ENCODE results near the gene SYTL5. TPM values are rescaled to one million over a fixed set of nuclear protein-coding genes. Genes with fewer than 3 reads are reported as not detected.

SYTL5 gene
- total and polyA plus RNA-seq, 2 experiments from 2014 or later: 0.23 to 0.35 TPM

- Histone ChIP-seq H2AFZ (no peak overlapping the region), H3F3A (replicated peaks; ENCODE audit: low read depth) (no peaks in the 10 kb centered on the region), H4K20me1 (replicated peaks; ENCODE audit: insufficient read depth) (no peaks in the 10 kb centered on the region), H3K4me1 (ENCODE audit: insufficient read depth) (no peaks in the 10 kb centered on the region), H3K4me3 (no peak overlapping the region), H3K9me2 (ENCODE audit: insufficient read depth) (no peaks in the 10 kb centered on the region), H3K36me3 (ENCODE audit: insufficient read depth) (no peaks in the 10 kb centered on the region), H3K79me2 (replicated peaks; ENCODE audit: insufficient read depth) (no peaks in the 10 kb centered on the region), H3K4me2 (no peak overlapping the region), H3K27me3 (ENCODE audit: insufficient read depth) (no peaks in the 10 kb centered on the region), H3K27ac (ENCODE audit: low read depth) (no peak overlapping the region)
- H3K9me3 Mint-ChIP-seq: no peaks in the 10 kb centered on the region; the same call in 2 of the 3 replicates
- peaks cover 2% of the 10 kb centered on the region; the same call in 1 of the 3 replicates for H3K4me1 Mint-ChIP-seq
- DNase-seq (ENCODE audit: low spot score) (no peak), ATAC-seq (no peak)
- TF ChIP-seq POLR2AphosphoS5 (IDR thresholded peaks at IDR 0.05; ENCODE audit: low read depth) (no peak), ZNF462 (CRISPR knock-in tag; IDR thresholded peaks at IDR 0.05) (no peak), REST (IDR thresholded peaks at IDR 0.05; ENCODE audit: unreplicated experiment) (no peak), CTCF (conservative IDR thresholded peaks at IDR 0.05; ENCODE audit: low read depth in 2 of 2) (no peak), JUNB (IDR thresholded peaks at IDR 0.05; ENCODE audit: unreplicated experiment) (no peak), EZH2 (IDR thresholded peaks at IDR 0.05; ENCODE audit: low read depth, unreplicated experiment) (no peak), ZNF331 (CRISPR knock-in tag; IDR thresholded peaks at IDR 0.05; ENCODE audit: low read depth) (no peak)
- H3K36me3 Mint-ChIP-seq (ENCODE audit: low read depth): no peaks in the 10 kb centered on the region
- H3K27me3 Mint-ChIP-seq (ENCODE audit: insufficient read depth, low read depth, poor library complexity): peaks cover 1% of the 10 kb centered on the region
- H3K4me3 Mint-ChIP-seq: no peak overlapping the region
- no peak overlapping the region for H3K27ac Mint-ChIP-seq
Measured at GRCh38 chrX:37997096-37997495, 9.3 kb upstream of the SYTL5 start.

All from GM23338 (cell line).